NCI-H187 (cell line): ENCODE data around the gene RPL7A.

Experiments
- DNase-seq, 2 experiments: peaks; one replicate each; lab custom pipeline; 2025; lab: John Stamatoyannopoulos, UW

Gene RPL7A

GRCh38 chr9:133347515-133347984, 468 bp upstream of the RPL7A start:
- DNase-seq: no peak

DNA sequence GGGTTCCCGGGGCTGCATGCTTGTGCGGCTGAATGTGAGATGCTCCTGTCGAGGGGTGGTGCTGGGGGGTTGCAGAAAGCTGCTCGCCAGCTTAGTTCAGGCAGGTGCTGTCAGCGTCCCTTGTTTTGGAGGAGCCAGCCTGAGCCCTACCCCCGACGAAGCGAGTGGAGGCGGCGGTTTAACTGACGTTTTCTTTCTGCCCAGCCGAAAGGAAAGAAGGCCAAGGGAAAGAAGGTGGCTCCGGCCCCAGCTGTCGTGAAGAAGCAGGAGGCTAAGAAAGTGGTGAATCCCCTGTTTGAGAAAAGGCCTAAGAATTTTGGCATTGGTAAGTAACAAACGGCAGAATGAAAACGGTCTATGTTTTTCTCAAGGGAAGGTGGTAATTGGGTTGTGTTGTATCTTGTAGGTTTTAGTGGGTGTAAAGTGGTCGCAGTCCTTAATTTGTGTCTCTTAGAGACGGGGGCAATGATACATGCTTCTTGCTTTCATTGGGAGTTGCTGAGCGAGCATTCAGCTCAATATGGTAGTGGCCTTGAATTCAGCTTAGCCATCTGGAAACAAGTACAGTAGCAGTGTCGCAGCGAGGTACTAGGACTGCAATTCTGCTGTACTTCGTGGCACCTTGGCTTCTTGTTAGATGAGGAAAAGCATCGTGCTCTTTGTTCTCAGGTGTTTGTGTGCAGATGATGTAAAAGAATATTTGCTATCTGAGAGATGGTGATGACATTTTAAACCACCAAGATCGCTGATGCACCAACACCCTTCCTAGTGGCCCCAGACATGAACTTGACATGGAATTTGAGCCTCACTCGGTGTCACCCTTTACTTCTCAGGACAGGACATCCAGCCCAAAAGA, 928 bp downstream of the RPL7A start:
- DNase-seq: no peak

DNA sequence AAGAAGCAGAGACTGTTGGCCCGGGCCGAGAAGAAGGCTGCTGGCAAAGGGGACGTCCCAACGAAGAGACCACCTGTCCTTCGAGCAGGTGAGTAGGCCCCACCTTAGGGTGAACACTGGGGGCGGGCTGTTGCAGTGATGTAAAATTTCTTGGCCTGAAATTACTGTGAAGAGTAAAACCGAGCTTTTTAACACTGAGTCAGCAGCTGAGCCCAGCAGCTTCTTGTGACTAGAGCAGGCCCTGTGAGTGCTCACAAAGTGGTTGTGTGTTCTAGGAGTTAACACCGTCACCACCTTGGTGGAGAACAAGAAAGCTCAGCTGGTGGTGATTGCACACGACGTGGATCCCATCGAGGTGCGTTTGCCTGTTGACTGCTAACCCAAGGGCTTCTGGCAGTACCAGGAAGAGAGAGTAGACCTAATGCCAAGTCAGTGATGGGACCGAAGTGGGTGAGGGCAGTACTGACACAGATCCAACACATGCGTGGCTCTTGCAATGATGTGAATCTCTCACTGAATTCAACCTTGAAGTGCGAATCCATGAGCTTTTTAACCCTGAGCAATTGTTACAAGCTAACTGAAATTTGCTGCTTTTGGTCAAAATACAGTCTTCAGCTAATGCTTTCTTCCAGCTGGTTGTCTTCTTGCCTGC, 2.1 kb downstream of the RPL7A start:
- DNase-seq: no peak

DNA sequence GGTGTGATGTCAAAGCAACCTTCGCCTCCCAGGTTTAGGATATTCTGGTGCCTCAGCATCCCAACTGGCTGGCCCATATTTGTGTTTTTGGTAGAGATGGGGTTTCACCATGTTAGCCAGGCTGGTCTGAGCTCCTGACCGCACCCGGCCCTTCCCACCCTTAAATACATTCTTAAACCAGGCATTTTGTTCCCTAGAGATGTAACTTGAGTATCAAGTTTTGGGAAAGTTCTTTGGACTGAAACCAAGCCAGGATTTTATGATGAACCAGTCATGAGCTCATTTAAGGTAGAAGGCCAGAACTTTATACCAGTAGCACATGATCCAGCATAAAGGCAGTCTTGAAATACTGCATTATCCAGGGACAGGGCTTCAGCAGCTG, 3.5 kb downstream of the RPL7A start:
- no peak for DNase-seq

GRCh38 chr9:133351908-133352634, 4.1 kb downstream of the RPL7A start:
- DNase-seq: no peak

DNA sequence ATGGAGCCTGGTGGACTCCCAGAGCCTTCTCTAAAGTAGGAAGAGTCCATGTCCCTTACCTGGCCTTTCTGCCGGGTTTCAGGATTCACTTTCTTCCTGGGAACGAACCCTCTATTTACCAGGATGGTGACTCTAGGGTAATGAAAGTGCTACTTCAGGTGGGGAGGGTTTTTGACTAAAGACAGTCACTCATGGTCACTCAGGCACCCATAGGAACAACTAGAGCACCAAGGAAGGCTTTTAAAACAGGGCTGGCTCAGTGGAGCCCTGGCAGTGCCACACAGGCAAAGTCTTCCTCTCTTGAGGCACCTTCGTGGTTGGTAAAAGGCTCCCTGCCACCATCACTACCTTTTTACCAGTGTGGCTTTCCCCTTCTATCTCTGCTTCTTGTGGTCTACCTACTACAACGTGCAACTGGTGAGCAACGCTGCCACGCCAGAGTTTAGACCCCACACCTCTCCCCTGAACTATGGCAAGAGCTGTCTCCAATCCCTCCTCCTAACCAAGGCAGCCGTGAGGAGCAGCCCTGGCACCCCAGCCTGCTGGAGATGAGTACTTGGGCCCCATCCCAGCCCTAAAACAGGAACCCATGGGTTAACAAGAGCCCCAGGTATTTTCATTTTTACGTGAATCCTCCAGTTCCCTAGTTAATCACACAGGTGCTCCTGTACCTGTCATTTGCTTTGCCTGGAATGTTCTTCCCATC, 4.8 kb downstream of the RPL7A start:
- no peak for DNase-seq

GRCh38 chr9:133353548-133353947, 5.5 kb downstream of the RPL7A start:
- no peak for DNase-seq

GRCh38 chr9:133354766-133355165, 6.7 kb downstream of the RPL7A start:
- DNase-seq: no peak

- DNase-seq: no peak
These were observed 7.9 kb downstream of the RPL7A start for GRCh38 chr9:133355881-133356357.

GRCh38 chr9:133356391-133357091, 8.5 kb downstream of the RPL7A start, which contains the start of the genes SURF1 and SURF2:
Gene SURF1, minus strand, starts transcription at chr9:133356487. Its CDS starts 34 bp downstream, at chr9:133356453.
Gene SURF2, plus strand, starts transcription at chr9:133356550. Its CDS starts 43 bp downstream, at chr9:133356593.
- DNase-seq: peak in 1 of 2 experiments; percentile 40

- DNase-seq: no peak
These were observed 9.6 kb downstream of the RPL7A start for GRCh38 chr9:133357656-133358055.

DNA sequence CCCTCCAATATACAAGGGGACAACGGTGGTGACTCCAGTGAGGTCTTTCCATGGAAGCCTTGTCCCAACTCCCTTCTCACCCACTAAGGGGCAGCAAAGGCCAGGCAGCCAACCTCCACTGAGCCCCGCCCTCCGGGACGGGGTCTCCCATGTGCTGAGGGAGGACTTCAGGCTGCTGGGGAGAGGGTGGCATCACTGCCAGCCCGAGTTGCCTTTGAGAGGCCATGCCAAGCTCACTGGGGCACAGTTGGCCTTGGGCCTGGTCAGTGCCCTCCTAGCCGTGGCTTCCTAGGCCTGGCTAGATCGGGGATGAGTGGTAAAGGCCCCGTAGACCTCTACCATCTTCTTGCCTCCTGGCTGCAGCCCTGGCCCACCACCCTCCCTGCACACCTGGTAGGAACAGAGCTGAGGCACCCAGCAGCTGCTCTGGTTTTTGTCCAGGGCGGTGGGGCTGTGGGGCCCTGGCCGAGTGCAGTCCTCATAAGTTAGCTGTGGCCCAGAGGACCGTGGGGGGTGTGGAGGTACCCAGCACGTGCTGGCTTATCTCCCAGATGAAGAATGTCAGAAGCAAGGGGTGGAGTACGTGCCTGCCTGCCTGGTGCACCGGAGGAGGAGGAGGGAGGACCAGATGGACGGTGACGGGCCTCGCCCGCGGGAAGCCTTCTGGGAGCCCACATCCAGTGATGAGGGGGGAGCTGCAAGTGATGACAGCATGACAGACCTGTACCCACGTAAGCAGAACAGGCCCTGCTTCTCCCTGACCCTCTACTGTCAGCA, 11.6 kb downstream of the RPL7A start:
- DNase-seq: no peak

DNA sequence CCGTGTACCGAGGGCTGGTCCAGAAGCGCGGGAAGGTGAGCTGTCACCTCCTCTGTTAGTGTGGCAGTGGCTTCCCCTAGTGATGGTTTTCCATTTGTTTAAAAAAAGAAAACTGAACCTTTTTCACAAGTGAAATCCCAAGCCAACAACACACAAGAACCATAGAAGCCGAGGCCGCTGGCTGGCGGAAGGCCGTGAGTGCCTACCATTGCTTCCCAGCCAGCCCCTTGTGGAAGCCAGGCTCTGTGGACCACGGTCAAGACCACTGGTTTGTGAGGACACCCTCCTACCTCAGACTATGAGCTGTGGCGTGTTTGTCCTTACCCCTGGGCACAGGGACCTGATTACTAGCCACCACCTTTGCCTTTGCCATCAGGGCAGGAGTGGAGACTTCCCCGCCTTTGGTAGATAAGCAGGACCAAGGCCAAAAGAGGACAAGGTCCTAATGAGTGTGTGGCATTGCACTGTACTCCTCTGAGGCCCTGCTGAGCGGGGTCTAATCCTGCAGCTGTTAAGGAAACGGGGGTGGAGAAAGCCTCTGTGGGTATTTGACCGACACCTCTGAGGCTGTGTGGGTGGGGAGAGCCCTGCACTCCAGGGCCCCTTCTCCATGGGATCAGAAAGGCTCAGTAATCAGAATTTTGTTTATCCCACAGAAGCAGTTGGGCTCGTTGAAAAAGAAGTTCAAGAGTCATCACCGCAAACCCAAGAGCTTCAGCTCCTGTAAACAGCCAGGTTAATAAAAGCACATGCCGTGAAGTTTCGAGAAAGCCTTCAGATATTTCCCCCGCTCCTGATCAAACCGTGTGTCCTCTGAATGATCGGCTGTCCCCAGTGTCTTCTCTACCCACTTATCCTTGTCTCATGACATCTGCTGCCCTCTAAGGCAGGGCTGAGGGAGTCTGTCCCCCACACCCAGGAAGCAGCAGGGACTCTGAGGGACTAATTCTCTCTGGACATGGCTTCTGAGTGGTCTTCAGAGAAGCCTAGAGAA, 12.7 kb downstream of the RPL7A start:
- no peak for DNase-seq

GRCh38 chr9:133361507-133362092, 13.6 kb downstream of the RPL7A start:
- no peak for DNase-seq

GRCh38 chr9:133362359-133363044, 14.5 kb downstream of the RPL7A start:
- no peak for DNase-seq

GRCh38 chr9:133366435-133366834, 18.4 kb downstream of the RPL7A start:
- no peak for DNase-seq

DNA sequence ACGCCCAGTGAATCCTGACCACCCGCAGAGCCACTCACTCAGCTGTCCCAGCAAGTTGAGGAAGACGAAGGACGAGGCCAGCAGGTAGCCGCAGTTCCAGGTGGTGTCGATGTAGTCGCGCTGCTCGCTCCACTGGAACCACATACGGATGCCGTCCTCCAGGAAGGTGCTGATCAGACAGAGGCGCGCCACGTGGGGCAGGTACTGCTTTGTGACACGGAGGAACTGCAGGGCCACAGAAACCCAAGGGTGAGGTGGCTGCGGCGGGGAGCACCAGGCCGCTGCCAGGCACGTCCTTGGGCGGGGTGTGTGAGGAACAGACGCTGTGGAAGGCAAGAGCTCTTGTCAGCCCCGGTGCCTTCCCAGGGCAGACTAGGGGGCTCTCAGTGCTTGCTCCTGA, 19.2 kb downstream of the RPL7A start:
- DNase-seq: no peak

- DNase-seq: no peak
These were observed 19.8 kb downstream of the RPL7A start for GRCh38 chr9:133367778-133368177.
